Skeletal muscle satellite cell (primary cell): ENCODE measurements around the gene LRWD1.
A peak's percentile ranks its signal among the peaks of the same experiment; 100 is the strongest.
"Not testable (repeated sequence)": the region's sequence is repeated elsewhere in the genome, so short reads cannot be mapped to it uniquely, and the experiment has no call there.

Source experiments
- H3K27me3 ChIP-seq: 2 replicates; pipeline ENCODE4 v1.7.0; 2013; ENCODE audit warnings: low read length; ENCODE audit not compliant: control insufficient read depth, insufficient read depth
- H3K36me3 ChIP-seq: 2 replicates; pipeline ENCODE4 v1.7.0; 2013; ENCODE audit warnings: mild to moderate bottlenecking, control low read depth, low read length; ENCODE audit not compliant: insufficient read depth
- H3K4me1 ChIP-seq: 2 replicates; pipeline ENCODE4 v1.7.0; 2013; ENCODE audit warnings: low read length; ENCODE audit not compliant: control insufficient read depth, insufficient read depth
- H3K4me2 ChIP-seq: 2 replicates; pipeline ENCODE4 v1.7.0; 2013; ENCODE audit warnings: mild to moderate bottlenecking, low read length
- H3K4me3 ChIP-seq: 2 replicates; pipeline ENCODE4 v1.7.0; 2013; ENCODE audit warnings: low read length
- H3K9ac ChIP-seq: 2 replicates; pipeline ENCODE4 v1.7.0; 2013; ENCODE audit warnings: mild to moderate bottlenecking, low read depth, low read length, moderate library complexity
- H3K9me3 ChIP-seq: replicated peaks from 2 replicates; pipeline ENCODE4 v1.7.0; 2013; ENCODE audit warnings: mild to moderate bottlenecking, control low read depth, low read length

Gene LRWD1

DNA sequence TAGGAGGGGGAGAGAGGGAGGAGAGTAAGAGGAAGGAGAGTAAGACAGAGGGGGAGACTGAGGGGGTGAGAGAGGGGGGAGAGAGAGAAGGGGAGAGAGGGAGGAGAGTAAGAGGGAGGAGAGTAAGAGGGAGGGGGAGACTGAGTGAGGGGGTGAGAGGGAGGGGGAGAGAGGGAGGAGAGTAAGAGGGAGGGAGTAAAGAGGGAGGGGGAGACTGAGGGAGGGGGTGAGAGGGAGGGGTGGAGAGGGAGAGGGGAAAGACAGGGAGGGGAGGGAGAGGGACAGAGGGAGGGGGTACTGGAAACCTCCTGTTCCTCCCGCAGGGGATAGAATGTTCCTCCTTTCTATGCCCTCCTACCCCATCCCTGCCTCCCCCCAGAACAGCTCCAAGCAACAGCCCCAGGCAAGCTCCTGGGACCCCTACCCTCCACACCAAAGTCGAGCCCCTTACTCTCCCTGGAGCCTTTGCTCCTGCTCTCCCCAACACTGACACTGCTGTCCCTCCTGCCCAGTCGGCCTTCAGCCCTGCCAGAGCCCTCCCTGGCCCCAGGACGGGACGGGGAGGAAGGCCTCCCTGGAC lies 47.9 kb downstream of the LRWD1 start:
- not testable (repeated sequence) for H3K27me3 ChIP-seq, H3K4me1 ChIP-seq, H3K9me3 ChIP-seq, H3K4me3 ChIP-seq, H3K36me3 ChIP-seq, H3K9ac ChIP-seq
- peak overlapping the region; percentile 58 for H3K4me2 ChIP-seq

DNA sequence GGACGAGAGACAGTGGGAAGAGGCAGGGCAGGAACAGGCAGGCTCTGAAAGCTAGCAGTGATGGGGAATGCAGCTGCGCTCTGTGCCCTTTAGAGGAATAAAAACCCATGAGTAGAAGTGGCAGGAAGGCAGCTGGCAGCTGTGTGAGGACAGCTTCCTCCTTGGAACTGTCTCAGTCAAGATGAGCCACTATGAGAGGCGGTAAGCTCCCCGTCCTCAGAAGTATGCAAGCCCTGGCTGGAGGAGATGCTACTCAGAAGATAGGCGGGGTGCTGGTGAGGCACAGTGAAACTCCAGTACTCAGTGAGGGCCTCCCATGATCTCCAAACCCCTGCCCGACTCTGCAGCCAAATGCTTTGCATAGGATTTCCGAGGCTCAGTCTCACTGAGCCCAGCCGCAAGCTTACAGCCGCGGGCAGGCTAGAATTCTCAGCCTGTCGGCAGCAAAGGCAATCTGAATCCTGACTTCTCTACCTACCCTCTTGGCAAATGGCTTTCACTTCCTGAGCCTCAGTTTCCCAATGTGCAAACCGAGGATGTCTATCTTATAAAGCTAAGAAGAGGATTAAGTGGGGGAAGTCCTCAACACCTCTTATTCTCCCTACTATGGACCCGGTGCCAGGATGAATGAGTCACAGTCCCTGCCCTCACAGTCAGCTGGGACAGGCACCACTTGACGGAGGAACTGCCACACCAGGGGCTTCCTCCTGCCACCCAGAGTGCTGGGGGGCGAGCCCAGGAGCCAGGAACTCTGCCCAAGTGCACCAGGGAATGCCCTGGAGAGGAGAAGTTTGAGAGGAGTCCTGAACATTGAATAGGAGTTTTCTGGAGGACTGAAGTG lies 50.3 kb downstream of the LRWD1 start:
- H3K4me3 ChIP-seq, H3K36me3 ChIP-seq, H3K4me2 ChIP-seq, H3K4me1 ChIP-seq, H3K9me3 ChIP-seq, H3K27me3 ChIP-seq, H3K9ac ChIP-seq: not testable (repeated sequence)

DNA sequence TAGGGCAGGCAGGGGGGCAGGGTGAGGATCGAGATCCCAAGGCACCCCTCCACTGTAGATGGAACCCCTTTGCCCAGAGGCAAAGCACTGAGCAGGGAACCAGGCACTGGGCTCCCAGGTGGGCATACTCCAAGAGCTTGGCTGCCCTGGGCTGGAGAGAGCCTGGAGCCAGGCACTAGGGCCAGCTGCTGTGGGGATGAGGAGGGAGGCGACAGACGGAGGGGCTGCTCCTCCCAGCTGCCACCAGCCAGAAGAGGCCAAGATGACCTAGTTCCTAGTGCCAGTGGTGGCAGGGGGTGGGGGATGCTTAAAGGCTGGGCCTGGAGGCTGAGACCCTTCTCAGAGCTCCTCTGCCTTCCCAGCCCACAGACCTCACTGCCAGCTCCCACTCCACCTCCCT lies 51.1 kb downstream of the LRWD1 start:
- not testable (repeated sequence) for H3K4me3 ChIP-seq, H3K9me3 ChIP-seq, H3K9ac ChIP-seq, H3K4me2 ChIP-seq, H3K36me3 ChIP-seq, H3K27me3 ChIP-seq, H3K4me1 ChIP-seq

DNA sequence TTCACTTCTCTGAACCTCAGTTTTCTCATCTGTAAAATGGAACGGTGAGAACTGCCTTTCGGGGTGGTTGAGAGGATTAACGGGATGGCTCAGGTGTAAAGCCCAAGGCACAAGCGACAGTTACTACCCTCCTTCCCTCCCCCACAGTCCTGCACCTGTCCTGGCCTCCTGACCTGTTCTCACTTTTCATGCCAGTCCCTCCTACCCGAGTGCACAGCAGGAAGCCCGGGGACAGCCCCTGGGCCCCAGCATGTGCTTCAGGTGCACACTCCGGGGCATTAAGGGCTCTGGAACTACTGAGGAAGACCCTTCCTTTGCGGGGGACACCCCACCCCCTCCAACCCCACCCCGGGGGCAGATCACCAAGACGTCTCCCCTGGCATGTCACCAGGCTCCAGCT lies 52.2 kb downstream of the LRWD1 start:
- not testable (repeated sequence) for H3K36me3 ChIP-seq, H3K4me3 ChIP-seq, H3K9ac ChIP-seq, H3K9me3 ChIP-seq, H3K27me3 ChIP-seq, H3K4me2 ChIP-seq, H3K4me1 ChIP-seq

DNA sequence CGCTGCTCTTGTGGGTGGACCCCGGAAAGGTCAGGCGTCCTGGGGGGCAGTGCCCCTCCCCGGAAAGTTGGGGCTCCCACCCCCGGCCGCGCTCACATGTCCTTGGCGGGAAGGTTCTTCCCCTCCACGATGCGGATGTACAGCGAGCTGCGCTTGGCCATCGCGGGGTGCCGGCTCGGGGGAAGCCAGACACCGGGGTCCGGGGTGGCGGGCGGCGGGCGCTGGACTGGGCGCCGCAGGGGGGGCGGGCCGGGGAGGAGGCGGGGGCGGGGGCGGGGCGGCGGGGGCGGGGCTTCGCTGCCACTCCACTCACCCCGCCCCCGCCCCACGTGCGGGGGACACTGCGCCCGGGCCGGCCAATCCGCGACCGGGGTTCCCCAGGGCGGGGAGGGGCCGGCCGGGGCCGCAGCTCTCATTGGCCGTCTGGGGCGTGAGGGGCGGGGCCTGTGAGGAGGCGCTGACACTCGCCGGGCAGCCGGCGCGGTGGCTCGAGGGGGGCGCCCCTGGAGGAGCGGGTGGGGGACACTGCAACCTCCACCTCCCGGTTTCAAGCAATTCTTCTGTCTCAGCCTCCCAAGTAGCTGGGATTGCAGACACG lies 52.9 kb downstream of the LRWD1 start, which contains the start of gene RASA4B:
TSS of gene RASA4B (minus strand) at position 228 of the 598 bp plus-strand sequence. CDS start at position 161, 67 bp downstream.
- not testable (repeated sequence) for H3K4me2 ChIP-seq, H3K9me3 ChIP-seq, H3K36me3 ChIP-seq

DNA sequence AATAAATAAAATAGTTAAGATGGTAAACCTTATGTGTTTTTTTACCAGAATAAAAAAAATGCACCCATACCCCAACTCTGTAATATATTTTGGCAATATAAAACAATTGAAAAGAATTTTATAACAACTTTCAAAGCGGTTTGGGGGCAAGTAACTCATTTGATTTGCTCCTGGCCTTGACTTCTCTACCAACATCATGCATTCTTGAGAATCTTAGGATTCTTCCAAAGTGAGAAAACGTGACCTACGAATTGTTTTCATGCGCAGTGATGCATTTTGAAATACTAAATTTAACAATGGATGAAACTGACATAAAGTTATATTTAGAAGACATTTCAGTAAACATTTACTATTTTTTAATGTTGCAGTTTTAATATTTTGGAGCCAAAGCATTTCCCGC lies 56.0 kb downstream of the LRWD1 start:
- H3K9me3 ChIP-seq, H3K4me1 ChIP-seq, H3K4me3 ChIP-seq, H3K9ac ChIP-seq, H3K4me2 ChIP-seq, H3K36me3 ChIP-seq, H3K27me3 ChIP-seq: not testable (repeated sequence)

More for the DNA sequence above, 52.9 kb downstream of the LRWD1 start, which contains the start of gene RASA4B:
- not testable (repeated sequence) for H3K4me1 ChIP-seq, H3K4me3 ChIP-seq, H3K27me3 ChIP-seq, H3K9ac ChIP-seq
